HepG2 (cell line): Measurements from ENCODE around the gene FAT1. TPM values are rescaled to one million over a fixed set of nuclear protein-coding genes. Genes with fewer than 3 reads are reported as not detected.

Source experiments
- ATAC-seq: fragments of 200-7000 bp; cut with Tn5 transposase; 3 replicates; pipeline ENCODE4 v1.9.1; 2020; ENCODE audit warnings: mild to moderate bottlenecking, moderate library complexity
- BruUV-seq: library from RNA; stranded (reverse); fragments of 400-500 nt; replicated peaks from 2 replicates; lab custom pipeline; 2021; lab: Mats Ljungman, UMichigan
- CTCF ChIA-PET: fragments of 300-600 bp; formaldehyde crosslinking; extraction: SDS; loops from one replicate; lab custom pipeline; 2021; ENCODE audit warnings: low total read pairs, inconsistent platforms, low intra/inter-chr PET ratio; lab: Yijun Ruan, JAX
- POLR2A ChIA-PET: fragments of 350-600 bp; sonication (Branson Sonifier 250); formaldehyde crosslinking; loops from one replicate; lab custom pipeline; 2020; ENCODE audit warnings: antibody characterized with exemption, inconsistent platforms; lab: Yijun Ruan, JAX
- DNase-seq: peaks from one replicate; pipeline ENCODE4 v3.0.0-alpha.2; 2015; ENCODE audit warnings: low spot score
- FAIRE-seq: peaks from 3 replicates; lab custom pipeline; 2011; peaks lifted over from hg19 to GRCh38; lab: Jason Lieb, UNC
- H2AFZ ChIP-seq: one replicate; pipeline ENCODE4 v1.6.1; 2011; ENCODE audit warnings: low read length, inconsistent platforms
- H3K27ac ChIP-seq: fragments of 300-600 bp; 3 replicates; pipeline ENCODE4 v1.8.0; 2011; ENCODE audit warnings: mixed run types, mild to moderate bottlenecking, mixed read lengths, low read length, inconsistent platforms; ENCODE audit not compliant: insufficient read depth; ENCODE audit errors: extremely low read length
- H3K27me3 ChIP-seq, 2 experiments: fragments of 200-600 bp in 1 of 2; 2 replicates in 1 of 2; 3 replicates in 1 of 2; pipeline versions ENCODE4 v1.6.0 to v1.8.0; 2011; ENCODE audit warnings: low read length in 2 of 2, mild to moderate bottlenecking in 2 of 2, moderate library complexity in 2 of 2, inconsistent platforms in 1 of 2; ENCODE audit not compliant: insufficient read depth in 2 of 2, control insufficient read depth in 1 of 2
- H3K36me3 ChIP-seq, 2 experiments: fragments of 200-600 bp in 1 of 2; replicated peaks in 1 of 2; 2 replicates in 1 of 2; 3 replicates in 1 of 2; pipeline versions ENCODE4 v1.5.1 to v1.8.0; 2011; ENCODE audit warnings: low read length in 2 of 2, inconsistent platforms in 1 of 2; ENCODE audit not compliant: insufficient read depth in 2 of 2, control insufficient read depth in 1 of 2
- H3K4me1 ChIP-seq: 2 replicates; pipeline ENCODE4 v1.5.1; 2012; ENCODE audit warnings: low read length, inconsistent platforms; ENCODE audit not compliant: insufficient read depth
- H3K4me2 ChIP-seq: 2 replicates; pipeline ENCODE4 v1.6.0; 2011; ENCODE audit warnings: low read depth, low read length, inconsistent platforms
- H3K4me3 ChIP-seq, 3 experiments: fragments of 200-600 bp in 1 of 3; sonication (generic), shearing (Covaris generic) in 1 of 3; replicated peaks in 1 of 3; 2 replicates each; pipeline ENCODE4 v1.5.1; 2011 to 2016; ENCODE audit warnings: low read length in 3 of 3, inconsistent platforms in 2 of 3, low read depth in 2 of 3, mild to moderate bottlenecking in 2 of 3, control low read depth in 1 of 3, mixed read lengths in 1 of 3; ENCODE audit not compliant: insufficient read depth in 1 of 3
- H3K79me2 ChIP-seq: one replicate; pipeline ENCODE4 v1.6.1; 2011; ENCODE audit warnings: low read length, inconsistent platforms; ENCODE audit not compliant: insufficient read depth
- H3K9ac ChIP-seq: 2 replicates; pipeline ENCODE4 v1.6.0; 2011; ENCODE audit warnings: mild to moderate bottlenecking, low read depth, low read length, inconsistent platforms; ENCODE audit not compliant: insufficient read depth
- H3K9me3 ChIP-seq: 2 replicates; pipeline ENCODE4 v1.5.1; 2012; ENCODE audit warnings: mild to moderate bottlenecking, low read length
- H4K20me1 ChIP-seq: 2 replicates; pipeline ENCODE4 v1.6.0; 2011; ENCODE audit warnings: inconsistent platforms, mild to moderate bottlenecking, low read length, moderate library complexity; ENCODE audit not compliant: insufficient read depth
- FOXK1 ChIP-seq: sonication (generic); formaldehyde crosslinking; IDR thresholded peaks from 2 replicates; pipeline ENCODE4 v1.4.0; 2020; ENCODE audit warnings: low read depth, missing genetic modification reagents, borderline replicate concordance
- GATA4 ChIP-seq: sonication (generic); IDR thresholded peaks from 2 replicates; pipeline ENCODE4 v1.6.1; 2016; ENCODE audit warnings: antibody characterized with exemption, low read depth, borderline replicate concordance
- PAF1 ChIP-seq: IDR thresholded peaks from 2 replicates; pipeline ENCODE4 v1.6.1; 2016; ENCODE audit warnings: missing genetic modification reagents, missing compliant biosample characterization
- SMARCC2 ChIP-seq: fragments of 450-650 bp; IDR thresholded peaks from 2 replicates; pipeline ENCODE4 v1.6.1; 2017; ENCODE audit warnings: antibody characterized with exemption, mild to moderate bottlenecking
- ZNF317 ChIP-seq: sonication (generic); formaldehyde crosslinking; IDR thresholded peaks from 2 replicates; pipeline ENCODE4 v1.5.0; 2020; ENCODE audit warnings: mild to moderate bottlenecking, missing genetic modification reagents
- WGBS: methylation state at CpG from one replicate; pipeline ENCODE4 v1.1.6; 2017; ENCODE audit warnings: low lambda C conversion rate; 5-methylcytosine and 5-hydroxymethylcytosine counted together
- in situ Hi-C: cut with HindIII; loops from 2 replicates; pipeline ENCODE4 v1.10.0; 2017; ENCODE audit warnings: low pct_unique_long_range_greater_than_20kb; ENCODE audit not compliant: extremely low pct_ligation_motif_present
- intact Hi-C: fragments of 100-400 bp; cut with micrococcal nuclease; formaldehyde crosslinking; loops from one replicate; pipeline ENCODE4 v1.10.0; 2022; ENCODE audit not compliant: unreplicated experiment
- polyA plus RNA-seq, 8 experiments: library from polyadenylated mRNA; depleted of rRNA in 3 of 8; stranded (reverse) in 7 of 8; unstranded in 1 of 8; fragments of >200 nt; fragmentation: Illumina TruSeq in 4 of 8; extraction: Trizol in 4 of 8; gene quantifications; 2 replicates each; pipeline versions ENCODE4 v1.2.1 to v1.2.3, GENCODE V29; 2011 to 2016; ENCODE audit warnings: low read depth in 4 of 8, missing spikeins in 1 of 8, mixed read lengths in 1 of 8; ENCODE audit not compliant: insufficient read depth in 1 of 8
- total RNA-seq, 5 experiments: library from RNA; depleted of rRNA; stranded (reverse); fragments of >200 nt; fragmentation: Illumina TruSeq; extraction: Trizol; gene quantifications; 2 replicates each; pipeline ENCODE4 v1.2.3, GENCODE V29; 2016; ENCODE audit warnings: low read depth in 1 of 5
- TF ChIP-seq, protein P1 (sequence below): sonication (generic); formaldehyde crosslinking; IDR thresholded peaks from 2 replicates; pipeline ENCODE4 v1.8.1; 2023; ENCODE audit warnings: mild to moderate bottlenecking, moderate library complexity, missing genetic modification reagents
- TF ChIP-seq, protein P2 (sequence below): sonication (generic); formaldehyde crosslinking; IDR thresholded peaks from 2 replicates; pipeline ENCODE4 v1.5.1; 2020; ENCODE audit warnings: mild to moderate bottlenecking, missing genetic modification reagents
- TF ChIP-seq, protein P3 (sequence below): fragments of 450-650 bp; IDR thresholded peaks from 2 replicates; pipeline ENCODE4 v1.6.1; 2017; ENCODE audit warnings: mild to moderate bottlenecking
- TF ChIP-seq, protein P4 (sequence below): IDR thresholded peaks from 2 replicates; pipeline ENCODE4 v1.6.1; 2012; ENCODE audit warnings: inconsistent platforms
- TF ChIP-seq, protein P5 (sequence below): IDR thresholded peaks from 2 replicates; pipeline ENCODE4 v1.6.1; 2016; ENCODE audit warnings: low read depth, borderline replicate concordance
- TF ChIP-seq, protein P6 (sequence below): sonication (generic); formaldehyde crosslinking; IDR thresholded peaks from 2 replicates; pipeline ENCODE4 v1.5.0; 2020; ENCODE audit warnings: missing genetic modification reagents, mild to moderate bottlenecking, borderline replicate concordance
- TF ChIP-seq, protein P7 (sequence below): sonication (generic); formaldehyde crosslinking; IDR thresholded peaks from 2 replicates; pipeline ENCODE4 v1.9.0; 2022; ENCODE audit warnings: missing genetic modification reagents, mild to moderate bottlenecking, borderline replicate concordance

The FAT1 gene
- total and polyA plus RNA-seq, 2 of the 13 experiments (the other 11 are each of a cell fraction or from before 2014, with no cell fraction given): 185 to 216 TPM

DNA sequence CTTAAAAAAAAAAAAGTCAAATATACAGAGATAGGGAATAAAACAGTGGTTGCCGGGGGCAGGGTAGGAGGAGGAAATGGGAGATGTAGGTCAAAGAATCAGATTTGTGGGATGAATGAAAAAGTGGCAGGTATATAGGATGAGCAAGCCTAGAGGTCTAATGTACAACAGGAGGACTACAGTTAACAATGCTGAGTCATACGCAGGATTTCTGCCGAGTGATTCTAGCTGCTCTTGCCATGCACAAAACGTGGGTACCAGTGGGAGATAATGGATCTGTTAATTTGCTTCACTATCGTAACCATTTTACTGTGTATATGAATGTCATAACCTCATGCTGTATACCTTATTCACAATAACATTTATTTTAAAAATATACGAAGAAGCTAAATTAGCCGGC, 157.6 kb downstream of the FAT1 start:
- no peak overlapping the region for H3K4me3 ChIP-seq
- no peaks in the 10 kb centered on the region for H4K20me1 ChIP-seq
- in situ Hi-C loops: no loop called here

More for the DNA sequence above, 157.6 kb downstream of the FAT1 start:
- Histone ChIP-seq H3K9me3 (no peaks in the 10 kb centered on the region), H2AFZ (no peak overlapping the region), H3K79me2 (no peaks in the 10 kb centered on the region), H3K9ac (no peak overlapping the region), H3K27ac (no peak overlapping the region), H3K4me2 (no peak overlapping the region), H3K4me1 (peaks cover 11% of the 10 kb centered on the region; the same call in 1 of the 2 replicates), H3K36me3 (no peaks in the 10 kb centered on the region), H3K27me3 (peaks cover 0 to 21% of the 10 kb centered on the region in 2 experiments; a peak in 2 of 5 replicates)
- FAIRE-seq: no peak
- TF ChIP-seq, protein P1, sequence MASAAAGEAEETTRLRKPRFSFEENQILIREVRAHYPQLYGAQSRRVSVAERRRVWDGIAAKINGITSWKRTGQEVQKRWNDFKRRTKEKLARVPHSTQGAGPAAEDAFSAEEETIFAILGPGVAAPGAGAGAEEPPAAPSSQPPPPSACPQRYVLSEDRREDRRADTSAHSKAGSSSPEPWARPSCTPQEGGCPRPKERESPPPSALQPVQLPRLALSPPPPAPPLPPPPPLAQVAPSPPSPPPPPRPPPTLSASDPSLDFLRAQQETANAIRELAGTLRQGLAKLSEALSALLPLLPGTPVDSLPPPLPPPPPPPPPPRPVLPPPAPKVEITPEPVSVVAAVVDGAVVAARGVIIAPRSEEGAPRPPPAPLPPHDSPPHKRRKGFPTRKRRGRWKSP (CRISPR knock-in tag): no peak
- TF ChIP-seq PAF1 (CRISPR knock-in tag) (no peak), SMARCC2 (no peak), ZNF317 (CRISPR knock-in tag) (no peak), FOXK1 (CRISPR knock-in tag) (no peak), GATA4 (no peak)
- TF ChIP-seq, protein P2, sequence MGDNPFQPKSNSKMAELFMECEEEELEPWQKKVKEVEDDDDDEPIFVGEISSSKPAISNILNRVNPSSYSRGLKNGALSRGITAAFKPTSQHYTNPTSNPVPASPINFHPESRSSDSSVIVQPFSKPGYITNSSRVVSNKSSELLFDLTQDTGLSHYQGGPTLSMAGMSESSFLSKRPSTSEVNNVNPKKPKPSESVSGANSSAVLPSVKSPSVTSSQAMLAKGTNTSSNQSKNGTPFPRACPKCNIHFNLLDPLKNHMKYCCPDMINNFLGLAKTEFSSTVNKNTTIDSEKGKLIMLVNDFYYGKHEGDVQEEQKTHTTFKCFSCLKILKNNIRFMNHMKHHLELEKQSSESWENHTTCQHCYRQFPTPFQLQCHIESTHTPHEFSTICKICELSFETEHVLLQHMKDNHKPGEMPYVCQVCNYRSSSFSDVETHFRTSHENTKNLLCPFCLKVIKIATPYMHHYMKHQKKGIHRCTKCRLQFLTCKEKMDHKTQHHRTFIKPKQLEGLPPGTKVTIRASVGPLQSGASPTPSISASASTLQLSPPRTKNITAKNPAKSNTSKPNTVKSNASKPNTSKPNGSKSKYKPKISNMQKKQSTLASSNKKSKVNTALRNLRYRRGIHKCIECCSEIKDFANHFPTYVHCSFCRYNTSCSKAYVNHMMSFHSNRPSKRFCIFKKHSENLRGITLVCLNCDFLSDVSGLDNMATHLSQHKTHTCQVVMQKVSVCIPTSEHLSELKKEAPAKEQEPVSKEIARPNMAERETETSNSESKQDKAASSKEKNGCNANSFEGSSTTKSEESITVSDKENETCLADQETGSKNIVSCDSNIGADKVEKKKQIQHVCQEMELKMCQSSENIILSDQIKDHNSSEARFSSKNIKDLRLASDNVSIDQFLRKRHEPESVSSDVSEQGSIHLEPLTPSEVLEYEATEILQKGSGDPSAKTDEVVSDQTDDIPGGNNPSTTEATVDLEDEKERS (CRISPR knock-in tag): no peak
- TF ChIP-seq, protein P3, sequence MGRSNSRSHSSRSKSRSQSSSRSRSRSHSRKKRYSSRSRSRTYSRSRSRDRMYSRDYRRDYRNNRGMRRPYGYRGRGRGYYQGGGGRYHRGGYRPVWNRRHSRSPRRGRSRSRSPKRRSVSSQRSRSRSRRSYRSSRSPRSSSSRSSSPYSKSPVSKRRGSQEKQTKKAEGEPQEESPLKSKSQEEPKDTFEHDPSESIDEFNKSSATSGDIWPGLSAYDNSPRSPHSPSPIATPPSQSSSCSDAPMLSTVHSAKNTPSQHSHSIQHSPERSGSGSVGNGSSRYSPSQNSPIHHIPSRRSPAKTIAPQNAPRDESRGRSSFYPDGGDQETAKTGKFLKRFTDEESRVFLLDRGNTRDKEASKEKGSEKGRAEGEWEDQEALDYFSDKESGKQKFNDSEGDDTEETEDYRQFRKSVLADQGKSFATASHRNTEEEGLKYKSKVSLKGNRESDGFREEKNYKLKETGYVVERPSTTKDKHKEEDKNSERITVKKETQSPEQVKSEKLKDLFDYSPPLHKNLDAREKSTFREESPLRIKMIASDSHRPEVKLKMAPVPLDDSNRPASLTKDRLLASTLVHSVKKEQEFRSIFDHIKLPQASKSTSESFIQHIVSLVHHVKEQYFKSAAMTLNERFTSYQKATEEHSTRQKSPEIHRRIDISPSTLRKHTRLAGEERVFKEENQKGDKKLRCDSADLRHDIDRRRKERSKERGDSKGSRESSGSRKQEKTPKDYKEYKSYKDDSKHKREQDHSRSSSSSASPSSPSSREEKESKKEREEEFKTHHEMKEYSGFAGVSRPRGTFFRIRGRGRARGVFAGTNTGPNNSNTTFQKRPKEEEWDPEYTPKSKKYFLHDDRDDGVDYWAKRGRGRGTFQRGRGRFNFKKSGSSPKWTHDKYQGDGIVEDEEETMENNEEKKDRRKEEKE: no peak
- TF ChIP-seq, protein P4, sequence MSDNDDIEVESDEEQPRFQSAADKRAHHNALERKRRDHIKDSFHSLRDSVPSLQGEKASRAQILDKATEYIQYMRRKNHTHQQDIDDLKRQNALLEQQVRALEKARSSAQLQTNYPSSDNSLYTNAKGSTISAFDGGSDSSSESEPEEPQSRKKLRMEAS: no peak
- TF ChIP-seq, protein P5, sequence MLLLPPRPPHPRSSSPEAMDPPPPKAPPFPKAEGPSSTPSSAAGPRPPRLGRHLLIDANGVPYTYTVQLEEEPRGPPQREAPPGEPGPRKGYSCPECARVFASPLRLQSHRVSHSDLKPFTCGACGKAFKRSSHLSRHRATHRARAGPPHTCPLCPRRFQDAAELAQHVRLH (CRISPR knock-in tag): no peak
- TF ChIP-seq, protein P6, sequence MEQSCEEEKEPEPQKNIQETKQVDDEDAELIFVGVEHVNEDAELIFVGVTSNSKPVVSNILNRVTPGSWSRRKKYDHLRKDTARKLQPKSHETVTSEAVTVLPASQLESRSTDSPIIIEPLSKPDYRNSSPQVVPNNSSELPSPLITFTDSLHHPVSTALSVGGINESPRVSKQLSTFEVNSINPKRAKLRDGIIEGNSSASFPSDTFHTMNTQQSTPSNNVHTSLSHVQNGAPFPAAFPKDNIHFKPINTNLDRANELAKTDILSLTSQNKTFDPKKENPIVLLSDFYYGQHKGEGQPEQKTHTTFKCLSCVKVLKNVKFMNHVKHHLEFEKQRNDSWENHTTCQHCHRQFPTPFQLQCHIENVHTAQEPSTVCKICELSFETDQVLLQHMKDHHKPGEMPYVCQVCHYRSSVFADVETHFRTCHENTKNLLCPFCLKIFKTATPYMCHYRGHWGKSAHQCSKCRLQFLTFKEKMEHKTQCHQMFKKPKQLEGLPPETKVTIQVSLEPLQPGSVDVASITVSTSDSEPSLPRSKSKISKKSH: no peak
- TF ChIP-seq, protein P7, sequence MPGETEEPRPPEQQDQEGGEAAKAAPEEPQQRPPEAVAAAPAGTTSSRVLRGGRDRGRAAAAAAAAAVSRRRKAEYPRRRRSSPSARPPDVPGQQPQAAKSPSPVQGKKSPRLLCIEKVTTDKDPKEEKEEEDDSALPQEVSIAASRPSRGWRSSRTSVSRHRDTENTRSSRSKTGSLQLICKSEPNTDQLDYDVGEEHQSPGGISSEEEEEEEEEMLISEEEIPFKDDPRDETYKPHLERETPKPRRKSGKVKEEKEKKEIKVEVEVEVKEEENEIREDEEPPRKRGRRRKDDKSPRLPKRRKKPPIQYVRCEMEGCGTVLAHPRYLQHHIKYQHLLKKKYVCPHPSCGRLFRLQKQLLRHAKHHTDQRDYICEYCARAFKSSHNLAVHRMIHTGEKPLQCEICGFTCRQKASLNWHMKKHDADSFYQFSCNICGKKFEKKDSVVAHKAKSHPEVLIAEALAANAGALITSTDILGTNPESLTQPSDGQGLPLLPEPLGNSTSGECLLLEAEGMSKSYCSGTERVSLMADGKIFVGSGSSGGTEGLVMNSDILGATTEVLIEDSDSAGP (CRISPR knock-in tag): no peak
- no peak for DNase-seq
- intact Hi-C loops: no loop called here
- POLR2A ChIA-PET: no interaction called here
- no TSS peak for BruUV-seq
- ATAC-seq: no peak
- CTCF ChIA-PET: no interaction called here
- WGBS: 47% methylated on average over 7 of the region's 7 CpGs
